H9 (cell line): Measurements from ENCODE around the gene SDK1. TPM values are rescaled to one million over a fixed set of nuclear protein-coding genes. Genes with fewer than 3 reads are reported as not detected.

ENCODE experiments used
- DNase-seq: peaks from one replicate; pipeline ENCODE4 v3.0.0-alpha.2; 2017
- H2AFZ ChIP-seq: one replicate; pipeline ENCODE4 v1.6.1; 2013; ENCODE audit warnings: mild to moderate bottlenecking, low read length, control low read depth, moderate library complexity
- H2AK5ac ChIP-seq: 2 replicates; pipeline ENCODE4 v1.6.1; 2013; ENCODE audit warnings: low read length, control low read depth, mixed read lengths; ENCODE audit not compliant: insufficient read length
- H2BK120ac ChIP-seq: one replicate; pipeline ENCODE4 v1.6.1; 2013; ENCODE audit warnings: low read depth, mild to moderate bottlenecking, low read length, control low read depth, inconsistent platforms; ENCODE audit not compliant: poor library complexity, severe bottlenecking
- H2BK12ac ChIP-seq: 2 replicates; pipeline ENCODE4 v1.6.1; 2013; ENCODE audit warnings: low read length, control low read depth, mixed read lengths, low read depth; ENCODE audit not compliant: insufficient read length
- H2BK15ac ChIP-seq: 2 replicates; pipeline ENCODE4 v1.6.1; 2013; ENCODE audit warnings: low read depth, low read length, control low read depth
- H2BK20ac ChIP-seq: one replicate; pipeline ENCODE4 v1.6.1; 2013; ENCODE audit warnings: low read depth, mild to moderate bottlenecking, low read length, control low read depth, inconsistent platforms; ENCODE audit not compliant: poor library complexity, severe bottlenecking
- H2BK5ac ChIP-seq: 2 replicates; pipeline ENCODE4 v1.6.1; 2013; ENCODE audit warnings: low read length, control low read depth, mixed read lengths; ENCODE audit not compliant: insufficient read length
- H3K14ac ChIP-seq: 2 replicates; pipeline ENCODE4 v1.6.1; 2013; ENCODE audit warnings: low read length, control low read depth; ENCODE audit not compliant: insufficient read depth
- H3K18ac ChIP-seq: 2 replicates; pipeline ENCODE4 v1.6.1; 2013; ENCODE audit warnings: low read depth, mild to moderate bottlenecking, mixed read lengths, low read length, control low read depth; ENCODE audit not compliant: insufficient read length
- H3K23ac ChIP-seq: 2 replicates; pipeline ENCODE4 v1.6.1; 2013; ENCODE audit warnings: low read length, control low read depth, mixed read lengths, low read depth; ENCODE audit not compliant: insufficient read length
- H3K23me2 ChIP-seq: 2 replicates; pipeline ENCODE4 v1.6.1; 2013; ENCODE audit warnings: low read depth, mild to moderate bottlenecking, mixed read lengths, low read length, control low read depth; ENCODE audit not compliant: insufficient read length, poor library complexity, severe bottlenecking
- H3K27ac ChIP-seq: 2 replicates; pipeline ENCODE4 v1.5.1; 2013; ENCODE audit warnings: low read length, control low read depth, mixed read lengths, low read depth; ENCODE audit not compliant: insufficient read length
- H3K27me3 ChIP-seq: 2 replicates; pipeline ENCODE4 v1.6.1; 2013; ENCODE audit warnings: low read length, control low read depth, inconsistent platforms; ENCODE audit not compliant: insufficient read depth
- H3K4ac ChIP-seq: 2 replicates; pipeline ENCODE4 v1.6.1; 2013; ENCODE audit warnings: low read depth, mild to moderate bottlenecking, control low read depth, inconsistent platforms, low read length, moderate library complexity
- H3K4me1 ChIP-seq: 2 replicates; pipeline ENCODE4 v1.6.1; 2013; ENCODE audit warnings: low read length, control low read depth, inconsistent platforms; ENCODE audit not compliant: insufficient read depth
- H3K4me2 ChIP-seq: 2 replicates; pipeline ENCODE4 v1.6.1; 2013; ENCODE audit warnings: low read length, control low read depth, mixed read lengths; ENCODE audit not compliant: insufficient read length, insufficient read depth
- H3K56ac ChIP-seq: 2 replicates; pipeline ENCODE4 v1.6.1; 2013; ENCODE audit warnings: low read depth, mild to moderate bottlenecking, mixed read lengths, low read length, control low read depth; ENCODE audit not compliant: insufficient read length
- H3K79me1 ChIP-seq: 2 replicates; pipeline ENCODE4 v1.6.1; 2013; ENCODE audit warnings: low read depth, mild to moderate bottlenecking, moderate library complexity, low read length, control low read depth, inconsistent platforms; ENCODE audit not compliant: insufficient read depth, poor library complexity, severe bottlenecking
- H3K79me2 ChIP-seq: 2 replicates; pipeline ENCODE4 v1.6.1; 2013; ENCODE audit warnings: low read length, control low read depth, inconsistent platforms; ENCODE audit not compliant: insufficient read depth
- H3K9ac ChIP-seq: 2 replicates; pipeline ENCODE4 v1.6.1; 2013; ENCODE audit warnings: low read length, control low read depth, mixed read lengths; ENCODE audit not compliant: insufficient read length; ENCODE audit errors: extremely low read depth
- H3K9me3 ChIP-seq: one replicate; pipeline ENCODE4 v1.6.1; 2013; ENCODE audit warnings: low read depth, low read length, inconsistent platforms; ENCODE audit not compliant: control insufficient read depth
- H3T11ph ChIP-seq: one replicate; pipeline ENCODE4 v1.6.1; 2013; ENCODE audit warnings: mild to moderate bottlenecking, low read length, control low read depth, inconsistent platforms
- H4K20me1 ChIP-seq: one replicate; pipeline ENCODE4 v1.6.1; 2013; ENCODE audit not compliant: control insufficient read depth, insufficient read length, insufficient read depth
- H4K5ac ChIP-seq: 2 replicates; pipeline ENCODE4 v1.6.1; 2013; ENCODE audit warnings: low read depth, mild to moderate bottlenecking, mixed read lengths, low read length, control low read depth; ENCODE audit not compliant: insufficient read length
- H4K8ac ChIP-seq: replicated peaks from 2 replicates; pipeline ENCODE4 v1.6.1; 2013; ENCODE audit warnings: low read length, control low read depth, mixed read lengths, low read depth; ENCODE audit not compliant: insufficient read length
- H4K91ac ChIP-seq: 2 replicates; pipeline ENCODE4 v1.6.1; 2013; ENCODE audit warnings: low read depth, mild to moderate bottlenecking, moderate library complexity, mixed read lengths, low read length, control low read depth; ENCODE audit not compliant: insufficient read length
- H3K27ac Mint-ChIP-seq, 3 experiments: 2 replicates in 2 of 3; 3 replicates in 1 of 3; pipeline ENCODE4 v1.8.0; 2020 to 2021; ENCODE audit warnings: mixed read lengths in 3 of 3, mild to moderate bottlenecking in 1 of 3, moderate library complexity in 1 of 3
- H3K27me3 Mint-ChIP-seq: 2 replicates; pipeline ENCODE4 v1.8.0; 2021; ENCODE audit warnings: low read depth, mild to moderate bottlenecking, moderate library complexity, mixed read lengths
- H3K36me3 Mint-ChIP-seq, 3 experiments: 2 replicates in 2 of 3; 3 replicates in 1 of 3; pipeline ENCODE4 v1.8.0; 2020 to 2021; ENCODE audit warnings: low read depth in 3 of 3, mixed read lengths in 3 of 3; ENCODE audit not compliant: insufficient read depth in 1 of 3
- H3K4me1 Mint-ChIP-seq, 2 experiments: 2 replicates each; pipeline ENCODE4 v1.8.0; 2020; ENCODE audit warnings: mixed read lengths in 2 of 2
- H3K4me3 Mint-ChIP-seq, 2 experiments: 2 replicates in 1 of 2; 3 replicates in 1 of 2; pipeline ENCODE4 v1.8.0; 2020 to 2021; ENCODE audit warnings: mild to moderate bottlenecking in 2 of 2, mixed read lengths in 2 of 2, moderate library complexity in 1 of 2
- H3K9me3 Mint-ChIP-seq, 2 experiments: 2 replicates in 1 of 2; 3 replicates in 1 of 2; pipeline ENCODE4 v1.8.0; 2020; ENCODE audit warnings: mild to moderate bottlenecking in 2 of 2, mixed read lengths in 2 of 2, moderate library complexity in 1 of 2
- WGBS: extraction: QIAGEN DNeasy Blood & Tissue Kit; methylation state at CpG from one replicate; pipeline ENCODE4 v1.1.7; 2013; ENCODE audit warnings: missing lambda C conversion rate, low lambda C conversion rate, mixed read lengths; ENCODE audit not compliant: insufficient read length; ENCODE audit errors: extremely low coverage; 5-methylcytosine and 5-hydroxymethylcytosine counted together
- total RNA-seq: library from RNA; stranded (reverse); gene quantifications from 2 replicates; pipeline ENCODE4 v1.2.1, GENCODE V29; 2021
- TF ChIP-seq, protein P1 (sequence below): fragments of 200-600 bp; sonication (generic); conservative IDR thresholded peaks from 3 replicates; pipeline ENCODE4 v1.8.0; 2021; ENCODE audit warnings: antibody characterized with exemption, mild to moderate bottlenecking

Gene SDK1
- total RNA-seq, 1 experiment from 2014 or later = 8.7 TPM

DNA sequence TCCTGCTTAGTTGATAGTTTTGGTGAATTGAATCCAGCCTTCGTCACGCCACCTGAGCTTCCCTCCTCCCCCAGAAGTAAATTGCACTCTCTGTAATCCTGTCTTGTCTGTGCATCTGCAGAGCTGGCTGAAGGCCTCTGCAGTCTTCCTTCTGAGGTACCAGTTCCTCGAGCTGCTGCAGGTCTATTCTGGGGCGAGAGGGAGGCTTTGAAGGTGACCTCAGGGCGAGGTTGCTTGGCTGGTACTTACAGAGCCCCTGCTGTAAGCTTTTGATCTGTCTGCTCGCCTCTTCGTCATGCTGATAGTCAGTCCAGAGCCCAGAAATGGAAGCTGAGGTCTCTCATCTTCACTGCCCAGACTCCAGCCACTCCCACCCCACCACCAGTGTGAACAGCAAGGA lies 867.5 kb downstream of the SDK1 start:
- peaks cover 0 to 1% (median 0%) of the 10 kb centered on the region in 3 experiments; a peak in 1 of 7 replicates for H3K36me3 Mint-ChIP-seq
- Histone ChIP-seq H3K79me2 (no peaks in the 10 kb centered on the region), H3K27me3 (no peaks in the 10 kb centered on the region), H3K9ac (no peak overlapping the region), H2BK120ac (no peak overlapping the region), H4K20me1 (peaks cover 3% of the 10 kb centered on the region), H4K91ac (no peak overlapping the region), H3K9me3 (no peaks in the 10 kb centered on the region), H3K4ac (no peak overlapping the region), H4K5ac (no peak overlapping the region), H3K18ac (no peak overlapping the region), H3K4me2 (no peak overlapping the region), H3K23me2 (no peaks in the 10 kb centered on the region), H2BK20ac (no peak overlapping the region), H3K56ac (no peak overlapping the region), H2AK5ac (no peak overlapping the region), H3K79me1 (no peaks in the 10 kb centered on the region), H2BK12ac (no peak overlapping the region), H2BK15ac (no peak overlapping the region), H3K14ac (no peak overlapping the region), H4K8ac (no peak overlapping the region), H2AFZ (no peak overlapping the region), H3T11ph (no peak overlapping the region), H2BK5ac (no peak overlapping the region), H3K23ac (no peak overlapping the region), H3K27ac (no peak overlapping the region), H3K4me1 (no peaks in the 10 kb centered on the region)
- H3K27ac Mint-ChIP-seq = peak overlapping the region in 2 of 3 experiments; percentile 11 to 86; a peak in 4 of 7 replicates
- DNase-seq = no peak
- H3K27me3 Mint-ChIP-seq = no peaks in the 10 kb centered on the region
- no peaks in the 10 kb centered on the region for H3K9me3 Mint-ChIP-seq
- no peak overlapping the region for H3K4me3 Mint-ChIP-seq
- WGBS = no CpG with 5 or more reads among the region's 7 CpGs
- H3K4me1 Mint-ChIP-seq = peaks cover 20 to 22% of the 10 kb centered on the region in 2 experiments
- TF ChIP-seq, protein P1, sequence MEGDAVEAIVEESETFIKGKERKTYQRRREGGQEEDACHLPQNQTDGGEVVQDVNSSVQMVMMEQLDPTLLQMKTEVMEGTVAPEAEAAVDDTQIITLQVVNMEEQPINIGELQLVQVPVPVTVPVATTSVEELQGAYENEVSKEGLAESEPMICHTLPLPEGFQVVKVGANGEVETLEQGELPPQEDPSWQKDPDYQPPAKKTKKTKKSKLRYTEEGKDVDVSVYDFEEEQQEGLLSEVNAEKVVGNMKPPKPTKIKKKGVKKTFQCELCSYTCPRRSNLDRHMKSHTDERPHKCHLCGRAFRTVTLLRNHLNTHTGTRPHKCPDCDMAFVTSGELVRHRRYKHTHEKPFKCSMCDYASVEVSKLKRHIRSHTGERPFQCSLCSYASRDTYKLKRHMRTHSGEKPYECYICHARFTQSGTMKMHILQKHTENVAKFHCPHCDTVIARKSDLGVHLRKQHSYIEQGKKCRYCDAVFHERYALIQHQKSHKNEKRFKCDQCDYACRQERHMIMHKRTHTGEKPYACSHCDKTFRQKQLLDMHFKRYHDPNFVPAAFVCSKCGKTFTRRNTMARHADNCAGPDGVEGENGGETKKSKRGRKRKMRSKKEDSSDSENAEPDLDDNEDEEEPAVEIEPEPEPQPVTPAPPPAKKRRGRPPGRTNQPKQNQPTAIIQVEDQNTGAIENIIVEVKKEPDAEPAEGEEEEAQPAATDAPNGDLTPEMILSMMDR = no peak
